Liver (tissue), 9 donors: ENCODE results near the gene EPM2A. TPM values are rescaled to one million over a fixed set of nuclear protein-coding genes. Genes with fewer than 3 reads are reported as not detected.

Experiments used
- DNase-seq: peaks from one replicate; pipeline ENCODE4 v3.0.0-alpha.2; 2017; ENCODE audit warnings: low spot score
- H3K27ac ChIP-seq, 2 donors: one replicate each; pipeline ENCODE4 v1.7.0; 2013; ENCODE audit warnings: inconsistent platforms in 2 of 2, low read length in 2 of 2, control low read depth in 1 of 2, low read depth in 1 of 2, mild to moderate bottlenecking in 1 of 2
- H3K27me3 ChIP-seq, 4 donors: one replicate each; pipeline versions ENCODE4 v1.6.1 to v1.7.0; 2013; ENCODE audit warnings: low read length in 3 of 4, inconsistent platforms in 1 of 4, mild to moderate bottlenecking in 1 of 4, moderate library complexity in 1 of 4; ENCODE audit not compliant: control insufficient read depth in 4 of 4, insufficient read depth in 4 of 4
- H3K36me3 ChIP-seq, 4 donors: one replicate each; pipeline versions ENCODE4 v1.6.1 to v1.7.0; 2013; ENCODE audit warnings: low read length in 3 of 4, mild to moderate bottlenecking in 3 of 4, low read depth in 1 of 4, moderate library complexity in 1 of 4; ENCODE audit not compliant: control insufficient read depth in 4 of 4, insufficient read depth in 3 of 4
- H3K4me1 ChIP-seq, 4 donors: one replicate each; pipeline versions ENCODE4 v1.6.1 to v1.7.0; 2013; ENCODE audit warnings: low read length in 3 of 4, mild to moderate bottlenecking in 3 of 4, moderate library complexity in 1 of 4; ENCODE audit not compliant: control insufficient read depth in 4 of 4, insufficient read depth in 4 of 4
- H3K4me3 ChIP-seq, 3 donors: one replicate each; pipeline versions ENCODE4 v1.6.1 to v1.7.0; 2013; ENCODE audit warnings: low read length in 3 of 3, control low read depth in 1 of 3, low read depth in 1 of 3, mild to moderate bottlenecking in 1 of 3
- H3K9ac ChIP-seq, 2 donors: one replicate each; pipeline ENCODE4 v1.7.0; 2013; ENCODE audit warnings: low read length in 2 of 2, mild to moderate bottlenecking in 2 of 2, moderate library complexity in 2 of 2, control low read depth in 1 of 2, low read depth in 1 of 2
- H3K9me3 ChIP-seq, 4 donors: one replicate each; pipeline versions ENCODE4 v1.6.1 to v1.7.0; 2013; ENCODE audit warnings: low read length in 3 of 4; ENCODE audit not compliant: control insufficient read depth in 4 of 4
- ATF3 ChIP-seq: IDR thresholded peaks from 2 replicates; pipeline ENCODE4 v1.6.1; 2016; ENCODE audit warnings: antibody characterized with exemption
- CTCF ChIP-seq: fragments of 150-350 bp; IDR thresholded peaks from 2 replicates; pipeline ENCODE4 v1.5.1; 2017; ENCODE audit warnings: improper control_type of control experiment, low read depth, low read length; ENCODE audit not compliant: missing input control
- FOXA1 ChIP-seq: IDR thresholded peaks from 2 replicates; pipeline ENCODE4 v1.6.1; 2016; ENCODE audit warnings: antibody characterized with exemption
- GABPA ChIP-seq, 2 donors: IDR thresholded peaks in 1 of 2; conservative IDR thresholded peaks in 1 of 2; 2 replicates each; pipeline ENCODE4 v1.6.1; 2016; ENCODE audit warnings: antibody characterized with exemption in 2 of 2, mild to moderate bottlenecking in 1 of 2, moderate library complexity in 1 of 2
- HNF4A ChIP-seq, 2 donors: conservative IDR thresholded peaks; 2 replicates each; pipeline ENCODE4 v1.6.1; 2016; ENCODE audit warnings: antibody characterized with exemption in 2 of 2, mild to moderate bottlenecking in 2 of 2
- HNF4G ChIP-seq: IDR thresholded peaks from 2 replicates; pipeline ENCODE4 v1.6.1; 2016; ENCODE audit warnings: antibody characterized with exemption
- JUND ChIP-seq, 2 donors: IDR thresholded peaks; 2 replicates each; pipeline ENCODE4 v1.6.1; 2016; ENCODE audit warnings: antibody characterized with exemption in 2 of 2
- NR2F2 ChIP-seq: IDR thresholded peaks from 2 replicates; pipeline ENCODE4 v1.6.1; 2016; ENCODE audit warnings: antibody characterized with exemption
- RAD21 ChIP-seq, 2 donors: IDR thresholded peaks; 2 replicates each; pipeline ENCODE4 v1.6.1; 2016; ENCODE audit warnings: antibody characterized with exemption in 2 of 2, mild to moderate bottlenecking in 2 of 2
- REST ChIP-seq: IDR thresholded peaks from 2 replicates; pipeline ENCODE4 v1.6.1; 2016; ENCODE audit warnings: antibody characterized with exemption, mild to moderate bottlenecking
- SP1 ChIP-seq: IDR thresholded peaks from 2 replicates; pipeline ENCODE4 v1.6.1; 2018; ENCODE audit warnings: antibody characterized with exemption, mild to moderate bottlenecking
- TAF1 ChIP-seq: conservative IDR thresholded peaks from 2 replicates; pipeline ENCODE4 v1.6.1; 2016; ENCODE audit warnings: antibody characterized with exemption, mild to moderate bottlenecking
- YY1 ChIP-seq: IDR thresholded peaks from 2 replicates; pipeline ENCODE4 v1.6.1; 2016; ENCODE audit warnings: antibody characterized with exemption, mild to moderate bottlenecking
- WGBS: extraction: QIAGEN DNeasy Blood & Tissue Kit; methylation state at CpG from one replicate; pipeline ENCODE4 v1.1.7; 2013; 5-methylcytosine and 5-hydroxymethylcytosine counted together
- polyA plus RNA-seq, 2 donors: library from polyadenylated mRNA; stranded (reverse) in 1 of 2; unstranded in 1 of 2; fragments of 200-250 nt in 1 of 2; fragments of >200 nt in 1 of 2; fragmentation: Nextera tagmentation in 1 of 2; extraction: Ambion mirVana in 1 of 2; gene quantifications; one replicate each; pipeline versions ENCODE4 v1.2.1 to v1.2.3, GENCODE V29; 2013 to 2015
- total RNA-seq, 2 donors: library from RNA; depleted of rRNA; stranded (reverse); fragments of >200 nt; gene quantifications; one replicate each; pipeline ENCODE4 v1.2.3, GENCODE V29; 2014
- TF ChIP-seq, protein P1 (sequence below): IDR thresholded peaks from 2 replicates; pipeline ENCODE4 v1.6.1; 2016; ENCODE audit warnings: antibody characterized with exemption
- donor health status: healthy.
- donor health status: healthy.
- donor health status: healthy.
- donor health status: healthy.
- donor health status: healthy.

EPM2A gene
- total and polyA plus RNA-seq, 4 donors: 3.7 to 13.0 (median 5.1) TPM

DNA sequence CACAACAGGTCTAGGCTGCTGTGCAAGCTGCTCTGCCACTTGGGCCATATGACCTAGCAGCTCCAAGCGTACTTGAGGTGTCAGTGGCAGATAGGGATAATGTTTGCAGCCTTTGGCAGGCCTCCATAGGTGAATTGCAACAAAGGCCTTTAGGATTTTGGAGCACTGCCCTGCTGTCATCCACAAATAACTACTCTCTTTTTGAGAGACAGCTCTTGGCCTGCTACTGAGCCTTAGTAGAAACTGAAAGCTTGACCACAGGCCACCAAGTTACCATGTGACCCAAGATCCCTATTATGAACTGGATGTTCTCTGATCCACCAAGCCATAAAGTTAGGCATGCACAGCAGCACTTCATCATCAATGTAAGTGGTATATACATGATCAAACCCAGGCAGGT lies 49.4 kb upstream of the EPM2A start:
- WGBS: 80% methylated on average over 1 of the region's 1 CpG
- Histone ChIP-seq H3K27ac (no peak overlapping the region), H3K36me3 (no peaks in the 10 kb centered on the region), H3K9me3 (no peaks in the 10 kb centered on the region), H3K4me1 (no peaks in the 10 kb centered on the region), H3K27me3 (no peaks in the 10 kb centered on the region), H3K4me3 (no peak overlapping the region), H3K9ac (no peak overlapping the region)
- TF ChIP-seq JUND (IDR thresholded peaks at IDR 0.05): no peak
- no peak for TF ChIP-seq GABPA (IDR thresholded peaks at IDR 0.05 in 1 of 2, conservative IDR thresholded peaks at IDR 0.05 in 1 of 2)
- no peak for TF ChIP-seq SP1
- TF ChIP-seq CTCF: no peak
- no peak for TF ChIP-seq ATF3
- TF ChIP-seq HNF4G: no peak
- no peak for TF ChIP-seq REST
- TF ChIP-seq RAD21 (IDR thresholded peaks at IDR 0.05): no peak
- TF ChIP-seq, protein P1, sequence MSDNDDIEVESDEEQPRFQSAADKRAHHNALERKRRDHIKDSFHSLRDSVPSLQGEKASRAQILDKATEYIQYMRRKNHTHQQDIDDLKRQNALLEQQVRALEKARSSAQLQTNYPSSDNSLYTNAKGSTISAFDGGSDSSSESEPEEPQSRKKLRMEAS: no peak
- no peak for TF ChIP-seq TAF1
- TF ChIP-seq NR2F2: no peak
- TF ChIP-seq HNF4A (conservative IDR thresholded peaks at IDR 0.05): no peak
- DNase-seq: no peak

DNA sequence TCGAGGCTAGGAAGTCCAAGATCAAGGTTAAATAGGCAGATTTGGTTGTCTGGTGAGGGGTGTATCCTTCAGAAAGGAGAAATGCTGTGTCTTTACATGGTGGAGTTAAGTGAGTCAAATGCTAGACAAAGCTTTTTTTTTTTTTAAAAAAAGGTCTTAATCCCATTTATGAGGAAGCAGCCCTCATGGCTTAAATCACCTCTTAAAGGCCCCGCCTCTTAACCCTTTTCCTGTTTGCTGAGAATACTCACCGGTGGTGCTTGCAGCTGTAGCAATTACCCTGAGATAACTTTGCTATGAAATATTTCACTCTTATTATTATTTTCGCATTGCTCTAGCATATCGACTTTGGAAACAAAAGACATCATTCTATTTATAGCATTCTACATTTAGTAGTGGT lies 48.5 kb upstream of the EPM2A start:
- Histone ChIP-seq H3K9ac (no peak overlapping the region), H3K27me3 (no peaks in the 10 kb centered on the region), H3K9me3 (no peaks in the 10 kb centered on the region), H3K4me3 (no peak overlapping the region), H3K4me1 (no peaks in the 10 kb centered on the region), H3K36me3 (no peaks in the 10 kb centered on the region), H3K27ac (no peak overlapping the region)
- no peak for TF ChIP-seq FOXA1
- TF ChIP-seq YY1: no peak
- TF ChIP-seq REST: no peak
- no peak for TF ChIP-seq SP1
- TF ChIP-seq, protein P1: no peak
- no peak for TF ChIP-seq GABPA (IDR thresholded peaks at IDR 0.05 in 1 of 2, conservative IDR thresholded peaks at IDR 0.05 in 1 of 2)
- DNase-seq: no peak
- WGBS: 88% methylated on average over 5 of the region's 5 CpGs
